GM10266 (cell line): Measurements from ENCODE around the gene SLC1A4.
"Not testable (repeated sequence)": the region's sequence is repeated elsewhere in the genome, so short reads cannot be mapped to it uniquely, and the experiment has no call there.

Source experiments
- DNase-seq: peaks from one replicate; pipeline ENCODE4 v3.0.0; 2012; ENCODE audit errors: extremely low spot score
- TF ChIP-seq, protein P1 (sequence below): IDR thresholded peaks from 2 replicates; pipeline ENCODE4 v1.5.1; 2012; ENCODE audit warnings: mild to moderate bottlenecking, low read depth; ENCODE audit not compliant: control insufficient read depth, insufficient read depth; ENCODE audit errors: missing control alignments

Gene SLC1A4

GRCh38 chr2:65026704-65027464 lies 37.7 kb downstream of the SLC1A4 start:
- DNase-seq: no peak
- TF ChIP-seq, protein P1, sequence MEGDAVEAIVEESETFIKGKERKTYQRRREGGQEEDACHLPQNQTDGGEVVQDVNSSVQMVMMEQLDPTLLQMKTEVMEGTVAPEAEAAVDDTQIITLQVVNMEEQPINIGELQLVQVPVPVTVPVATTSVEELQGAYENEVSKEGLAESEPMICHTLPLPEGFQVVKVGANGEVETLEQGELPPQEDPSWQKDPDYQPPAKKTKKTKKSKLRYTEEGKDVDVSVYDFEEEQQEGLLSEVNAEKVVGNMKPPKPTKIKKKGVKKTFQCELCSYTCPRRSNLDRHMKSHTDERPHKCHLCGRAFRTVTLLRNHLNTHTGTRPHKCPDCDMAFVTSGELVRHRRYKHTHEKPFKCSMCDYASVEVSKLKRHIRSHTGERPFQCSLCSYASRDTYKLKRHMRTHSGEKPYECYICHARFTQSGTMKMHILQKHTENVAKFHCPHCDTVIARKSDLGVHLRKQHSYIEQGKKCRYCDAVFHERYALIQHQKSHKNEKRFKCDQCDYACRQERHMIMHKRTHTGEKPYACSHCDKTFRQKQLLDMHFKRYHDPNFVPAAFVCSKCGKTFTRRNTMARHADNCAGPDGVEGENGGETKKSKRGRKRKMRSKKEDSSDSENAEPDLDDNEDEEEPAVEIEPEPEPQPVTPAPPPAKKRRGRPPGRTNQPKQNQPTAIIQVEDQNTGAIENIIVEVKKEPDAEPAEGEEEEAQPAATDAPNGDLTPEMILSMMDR: no peak

- no peak for DNase-seq
- TF ChIP-seq, protein P1: no peak
Measured at GRCh38 chr2:65027616-65028244, 38.5 kb downstream of the SLC1A4 start.

DNA sequence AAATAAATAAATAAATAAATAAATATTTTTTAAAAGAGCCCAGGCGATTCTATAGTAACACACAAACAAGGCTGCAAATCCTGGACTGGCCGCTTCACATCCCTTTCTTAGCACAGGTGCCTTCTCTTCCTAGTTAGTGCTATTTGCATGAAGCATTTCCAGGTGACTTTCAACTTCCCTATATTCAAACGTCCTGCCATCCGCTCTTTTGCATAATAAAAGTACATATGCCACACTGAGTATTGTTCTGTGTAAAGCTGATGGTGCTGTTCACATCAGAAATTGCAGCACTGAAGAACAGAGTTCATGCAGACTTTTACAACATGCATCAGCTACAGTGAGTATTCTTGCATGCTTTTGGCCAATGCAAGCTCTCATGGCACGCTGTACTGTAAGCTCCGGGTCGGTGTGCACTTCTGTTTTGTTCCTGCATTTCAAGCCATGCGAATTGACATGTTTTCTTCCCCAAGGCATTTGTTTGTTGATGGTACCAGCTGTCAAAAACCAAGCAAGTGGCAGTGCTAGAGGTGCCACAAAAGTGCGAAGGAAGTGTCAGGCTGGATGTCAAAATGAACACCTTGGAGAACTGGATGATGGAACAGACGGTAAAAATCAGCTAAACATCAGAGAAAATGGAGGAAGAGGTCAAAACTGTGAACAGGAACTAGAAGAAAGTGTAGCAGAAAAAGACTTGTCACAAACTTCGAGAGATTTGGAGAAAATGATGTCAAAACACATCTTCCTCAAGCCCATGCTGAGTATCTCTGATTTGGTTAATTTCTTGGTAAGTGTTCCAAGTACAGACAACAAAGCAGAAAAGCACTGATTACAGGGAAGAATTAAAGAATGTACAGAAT lies 41.5 kb downstream of the SLC1A4 start:
- DNase-seq: no peak
- TF ChIP-seq, protein P1: no peak

- TF ChIP-seq, protein P1: no peak
- DNase-seq: no peak
Measured at GRCh38 chr2:65031341-65032018, 42.3 kb downstream of the SLC1A4 start.

GRCh38 chr2:65032019-65032975 lies 43.1 kb downstream of the SLC1A4 start:
- TF ChIP-seq, protein P1: no peak
- DNase-seq: no peak

- TF ChIP-seq, protein P1: peak; percentile 18
- DNase-seq: no peak
Measured at GRCh38 chr2:65033178-65033577, 44.0 kb downstream of the SLC1A4 start.

GRCh38 chr2:65033667-65034066 lies 44.5 kb downstream of the SLC1A4 start:
- not testable (repeated sequence) for DNase-seq
